CD1c-positive myeloid dendritic cell (primary cell): Measurements from ENCODE around the gene RAB14.

Source experiments
- DNase-seq: peaks from one replicate; pipeline ENCODE4 v3.0.0-alpha.2; 2016; ENCODE audit errors: extremely low spot score

RAB14 gene

DNA sequence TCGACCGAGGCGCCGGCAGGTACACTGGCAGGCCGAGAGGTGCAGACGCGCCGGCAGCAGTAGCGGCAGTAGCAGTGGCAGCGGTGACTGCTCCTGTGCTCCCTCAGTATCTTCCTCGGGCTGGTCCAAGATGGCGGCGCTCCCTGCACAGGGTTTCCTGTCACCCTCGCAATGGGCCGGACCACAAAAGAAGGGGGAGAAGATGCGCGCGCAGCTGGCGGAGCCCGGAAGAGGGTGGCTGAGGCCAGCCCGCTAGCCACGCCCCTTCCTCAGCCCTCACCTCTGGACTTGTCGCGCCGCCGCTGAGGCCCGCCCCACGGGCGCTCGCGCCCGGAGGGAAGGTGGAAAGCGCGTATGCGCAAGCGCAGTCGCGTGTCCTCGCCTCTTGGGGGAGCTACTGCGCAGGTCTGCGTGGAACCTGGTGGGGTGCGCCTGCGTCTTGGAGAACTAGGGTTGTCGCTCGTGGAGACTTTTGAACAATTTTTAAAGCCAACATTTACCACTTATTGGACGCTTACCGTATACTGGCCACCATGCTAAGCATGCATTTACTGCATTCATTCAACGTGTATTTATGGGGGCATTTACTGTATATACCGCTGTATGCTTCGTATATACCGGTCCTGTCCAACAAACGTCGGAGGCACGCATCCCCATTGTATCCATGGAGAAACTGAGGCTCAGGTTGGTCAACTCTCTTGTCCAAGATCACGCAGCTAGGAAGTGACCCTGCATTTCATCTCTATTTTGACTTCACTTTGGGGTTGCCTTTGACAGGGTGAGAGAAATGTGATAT, at the start of gene RAB14:
RAB14 (minus strand) TSS at position 132 of the 796 bp plus-strand sequence. CDS start 8,457 bp downstream, outside the sequence.
- DNase-seq: peak; percentile 100

- peak; percentile 95 for DNase-seq
Observed at GRCh38 chr9:121249563-121249962, 47.9 kb upstream of the RAB14 start.

DNA sequence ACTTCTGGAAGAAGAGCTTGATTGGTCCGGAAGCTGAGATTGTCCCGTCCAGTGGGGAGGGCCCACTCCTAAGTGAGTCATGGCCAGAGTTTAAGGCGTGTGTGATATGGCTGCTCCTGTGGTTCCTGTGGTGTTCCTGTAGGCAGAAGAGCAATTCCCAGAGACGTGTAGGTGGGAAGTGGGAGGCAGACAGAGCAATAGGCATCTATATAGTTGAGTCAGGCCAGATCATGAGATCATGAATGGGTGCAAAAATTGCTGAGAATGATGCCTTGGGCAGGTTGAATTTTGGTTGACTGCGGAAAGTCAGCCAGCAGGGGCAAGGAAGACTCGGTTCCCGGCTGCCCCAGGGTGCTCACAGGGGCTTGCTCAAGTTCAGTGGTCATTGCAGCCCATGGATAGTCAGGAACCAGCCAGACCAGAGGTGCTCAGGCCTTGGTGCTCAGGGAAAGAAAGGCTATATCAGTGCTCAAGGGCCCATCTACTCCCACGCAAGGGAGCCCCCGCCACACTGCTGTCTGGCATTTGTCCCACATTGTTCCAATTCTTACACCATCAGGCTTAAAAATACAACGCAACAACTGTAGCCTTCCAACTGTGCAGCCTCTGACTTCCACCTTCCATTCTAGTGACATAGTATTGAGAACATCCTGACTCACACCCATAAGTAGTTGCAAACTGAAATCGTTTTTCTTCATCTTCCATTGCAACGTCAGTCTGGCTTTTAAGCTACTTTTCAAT, 45.3 kb upstream of the RAB14 start:
- peak; percentile 94 for DNase-seq

GRCh38 chr9:121242959-121243346, 41.3 kb upstream of the RAB14 start:
- DNase-seq: no peak

DNA sequence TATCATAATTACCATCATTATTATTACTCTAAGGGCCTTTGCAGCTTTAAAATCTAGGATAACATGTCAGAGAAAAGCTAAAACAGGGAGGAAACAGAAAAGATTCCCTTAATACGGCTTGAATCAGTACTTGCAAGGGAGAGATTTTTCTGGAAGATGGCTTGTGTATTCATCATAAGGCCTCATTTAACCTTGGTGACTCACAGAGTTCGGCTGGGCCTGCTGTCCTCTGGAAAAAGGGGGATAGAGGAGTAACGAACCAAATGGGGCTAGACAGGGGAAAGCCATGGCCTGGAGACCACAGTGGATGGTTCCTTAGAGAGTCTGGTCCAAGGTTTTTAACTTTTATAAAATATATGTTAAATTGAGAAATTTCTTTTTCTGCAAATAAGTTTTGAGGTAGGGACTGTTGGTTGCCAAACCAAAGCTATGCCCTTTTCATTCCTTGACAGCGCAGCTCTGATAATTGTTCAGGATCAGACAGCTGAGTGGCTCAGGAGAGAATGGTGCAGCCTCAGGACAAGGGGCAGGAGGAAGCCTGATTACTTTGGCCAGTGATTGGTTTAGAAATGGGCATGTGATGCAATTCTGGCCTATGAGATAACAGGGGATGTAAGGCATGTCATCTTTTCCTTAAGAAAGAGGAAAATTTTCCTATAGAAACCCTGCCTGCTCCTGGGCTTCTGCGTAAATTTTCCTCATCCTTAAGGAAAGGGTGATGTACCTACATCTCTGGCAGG, 40.7 kb upstream of the RAB14 start:
- no peak for DNase-seq

- DNase-seq: no peak
Observed at GRCh38 chr9:121240472-121241135, 38.9 kb upstream of the RAB14 start.

DNA sequence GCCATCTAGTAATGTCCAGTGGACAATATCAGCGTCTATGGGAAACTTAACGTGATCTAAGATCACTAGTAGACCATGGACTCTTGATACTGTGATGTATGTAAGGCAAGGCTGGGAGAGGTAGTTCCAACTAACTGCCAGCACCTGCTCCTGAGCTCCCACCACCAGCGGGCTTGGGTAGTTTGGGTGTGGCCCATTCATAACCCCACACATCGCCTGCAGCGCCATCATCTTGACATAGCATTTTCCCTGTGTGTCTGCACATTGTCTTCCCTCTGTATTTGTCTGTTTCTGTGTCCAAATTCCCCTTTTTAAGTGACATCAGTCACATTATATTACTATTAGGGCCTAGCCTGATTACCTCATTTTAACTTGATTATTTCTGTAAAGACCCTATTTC, 38.2 kb upstream of the RAB14 start:
- no peak for DNase-seq

DNA sequence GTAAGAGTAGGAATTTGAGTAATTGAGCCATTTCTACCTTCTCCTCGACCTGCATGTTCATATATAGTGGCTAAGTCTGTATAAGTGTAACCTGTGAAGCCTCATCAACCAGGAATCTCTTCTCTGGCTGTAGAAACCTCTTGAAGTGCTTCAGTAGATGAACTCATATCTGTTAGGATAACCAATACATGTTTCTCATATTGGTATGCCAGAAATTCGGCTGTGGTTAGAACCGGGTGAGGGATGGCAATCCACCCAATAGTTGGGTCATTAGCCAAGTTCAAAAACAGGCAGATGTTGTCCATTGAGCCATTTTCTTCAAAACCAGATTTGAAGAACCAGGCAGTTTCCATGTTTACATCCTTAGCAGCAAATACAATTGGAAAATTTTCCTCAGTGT, 37.4 kb upstream of the RAB14 start:
- DNase-seq: no peak

- DNase-seq: no peak
Observed at GRCh38 chr9:121237916-121238315, 36.2 kb upstream of the RAB14 start.

- DNase-seq: no peak
Observed at GRCh38 chr9:121235512-121235911, 33.8 kb upstream of the RAB14 start.

DNA sequence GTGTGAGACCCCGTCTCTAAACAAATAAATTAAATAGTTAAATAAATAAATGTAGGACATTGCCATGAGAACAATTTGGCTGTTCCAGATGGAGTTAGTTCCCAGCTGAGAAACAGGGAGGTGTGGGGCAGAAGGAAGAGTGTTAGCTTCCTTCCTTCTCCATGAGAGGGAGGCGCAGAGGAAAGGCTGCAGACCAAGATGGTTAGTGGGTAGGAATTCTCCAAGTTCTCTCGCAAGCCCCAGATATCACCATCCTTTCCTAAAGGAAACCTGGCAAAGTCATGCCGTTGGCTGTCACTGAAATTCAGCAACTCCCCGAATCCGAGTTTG, 33.1 kb upstream of the RAB14 start:
- no peak for DNase-seq

DNA sequence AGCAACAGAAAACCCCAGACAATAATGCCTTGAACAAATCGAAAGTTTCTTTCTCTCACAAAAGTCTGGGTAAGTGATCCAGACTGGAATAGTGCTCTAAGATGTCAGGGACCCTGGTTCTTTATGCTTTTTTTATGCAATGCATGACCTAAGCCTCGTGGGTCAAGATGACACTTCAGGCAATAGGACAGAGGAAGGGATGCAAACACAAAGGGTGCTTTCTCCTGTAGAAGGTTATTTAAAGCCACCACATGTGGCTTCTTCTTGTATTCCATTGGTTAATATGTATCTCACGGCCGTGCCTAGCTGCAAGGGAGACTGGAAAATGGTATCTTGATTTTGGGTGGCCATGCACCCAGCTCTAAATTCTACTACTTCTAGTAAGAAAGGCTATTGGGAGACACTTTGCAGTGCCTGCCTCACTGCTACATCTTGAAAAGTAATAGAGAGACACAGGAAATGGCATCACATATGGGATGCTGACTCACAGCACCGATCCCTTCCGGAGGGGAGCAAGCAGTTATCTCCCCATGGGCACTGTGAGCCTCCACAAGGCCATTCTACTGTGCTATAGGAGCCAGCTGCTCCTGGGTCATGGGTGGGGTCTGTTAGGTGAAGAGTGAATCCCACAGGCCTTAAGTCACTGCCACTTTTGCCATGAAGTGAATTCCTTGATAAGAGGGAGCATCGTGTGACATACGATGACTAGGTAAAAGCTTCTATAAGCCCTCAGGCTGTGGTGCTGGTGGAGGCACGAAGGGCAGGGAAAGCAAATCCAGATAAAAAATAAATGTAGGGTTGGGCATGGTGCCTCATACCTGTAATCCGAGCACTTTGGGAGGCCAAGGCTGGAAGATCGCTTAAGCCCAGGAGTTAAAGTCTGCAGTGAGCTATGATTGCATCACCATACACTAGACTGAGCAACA, 32.5 kb upstream of the RAB14 start:
- DNase-seq: no peak

- DNase-seq: no peak
Observed at GRCh38 chr9:121232251-121232650, 30.6 kb upstream of the RAB14 start.

- peak; percentile 18 for DNase-seq
Observed at GRCh38 chr9:121230256-121230655, 28.6 kb upstream of the RAB14 start.

DNA sequence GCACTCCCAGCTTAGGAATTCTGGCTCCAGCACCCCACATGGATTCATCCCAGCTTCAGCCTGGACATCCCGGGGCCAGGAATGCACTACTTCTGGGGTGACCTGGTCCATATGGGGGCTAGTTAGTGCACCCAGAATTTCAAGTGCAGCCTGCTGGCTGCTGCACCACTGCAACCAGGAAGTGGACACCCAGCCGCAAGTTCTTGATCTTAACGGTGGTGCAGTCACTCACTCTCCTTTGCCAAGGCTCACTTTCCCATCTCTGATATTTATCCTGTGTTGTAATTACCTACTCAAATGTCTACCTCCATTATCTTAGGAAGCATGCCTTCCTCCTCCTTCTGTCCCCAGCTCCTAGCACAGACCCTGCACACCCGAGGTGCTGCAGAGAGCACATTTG, 26.2 kb upstream of the RAB14 start:
- DNase-seq: peak; percentile 22

DNA sequence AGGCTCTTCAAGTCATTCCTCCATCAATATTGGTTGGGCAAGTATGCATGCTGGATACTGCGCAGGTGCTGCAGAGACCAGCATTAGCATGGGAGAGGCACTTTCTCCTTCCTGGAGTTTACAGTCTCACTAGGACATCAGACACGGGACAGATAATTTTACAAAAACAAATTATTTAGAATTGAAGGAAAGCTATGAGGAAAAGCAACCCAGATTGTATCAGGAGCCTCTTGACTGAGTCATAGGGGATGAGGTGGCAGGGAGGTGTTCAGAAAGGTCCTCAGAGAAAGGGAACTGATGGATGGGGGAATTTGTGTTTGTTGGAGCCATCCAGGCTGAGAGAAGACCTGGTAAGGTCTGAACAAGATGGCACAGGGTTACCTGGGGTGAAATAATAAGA, 24.5 kb upstream of the RAB14 start:
- no peak for DNase-seq

DNA sequence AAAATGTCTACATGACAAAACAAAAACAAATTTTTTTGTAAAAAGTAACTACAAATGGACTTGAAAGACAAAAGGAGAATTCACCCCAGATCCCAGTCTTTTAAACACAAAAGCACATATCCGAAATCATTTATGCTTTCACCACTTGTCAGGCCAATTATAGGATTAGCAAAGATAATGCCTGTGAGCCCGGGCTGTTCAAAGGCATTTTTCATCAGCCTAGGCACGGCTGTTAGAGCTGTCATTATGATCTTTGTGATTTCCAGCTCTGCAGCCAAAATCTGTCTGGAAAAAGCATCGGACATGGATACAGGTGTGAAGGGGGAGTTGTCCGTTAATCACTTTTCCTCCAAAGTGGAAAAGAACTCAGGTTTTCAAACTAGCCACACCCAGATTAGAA, 23.6 kb upstream of the RAB14 start:
- no peak for DNase-seq

GRCh38 chr9:121222524-121223171, 21.0 kb upstream of the RAB14 start:
- DNase-seq: peak; percentile 59

GRCh38 chr9:121221664-121222055, 20.0 kb upstream of the RAB14 start:
- no peak for DNase-seq

DNA sequence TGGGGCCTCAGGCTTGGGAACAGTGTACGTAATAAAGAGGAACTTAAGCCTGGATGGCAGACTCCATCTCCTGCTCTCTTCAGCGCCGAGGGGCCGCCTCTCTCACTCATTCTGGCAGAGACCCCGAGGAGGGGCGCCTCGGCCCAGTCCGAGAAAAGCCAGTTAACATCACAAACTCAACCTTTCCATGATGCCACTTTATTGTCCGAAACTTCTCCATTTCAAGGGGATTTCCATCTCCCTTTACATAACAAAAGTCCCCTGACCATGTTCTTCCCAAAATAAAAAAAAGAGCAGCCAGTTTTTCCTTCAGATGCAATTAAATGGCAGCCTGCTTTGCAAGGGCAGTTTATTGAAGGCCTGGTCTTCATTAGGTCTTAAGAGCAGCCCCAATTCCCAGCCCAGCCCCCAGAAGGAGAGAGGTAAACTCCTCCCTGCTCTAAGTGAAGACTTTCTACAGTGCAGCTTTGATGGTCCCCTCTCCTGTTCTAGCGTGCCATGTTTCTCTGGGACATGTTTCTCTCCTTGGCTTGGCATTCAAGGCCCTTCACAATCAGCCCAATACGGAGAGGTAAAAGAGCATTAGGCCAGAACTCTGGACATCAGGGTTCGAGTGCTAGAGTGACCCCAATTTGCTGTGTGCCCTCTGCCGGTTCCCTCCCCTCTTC, 19.5 kb upstream of the RAB14 start:
- peak; percentile 72 for DNase-seq
